B cell (primary cell): ENCODE data around the gene BAIAP2L1. TPM values are rescaled to one million over a fixed set of nuclear protein-coding genes. Genes with fewer than 3 reads are reported as not detected.

Experiments
- ATAC-seq: fragments of 200-7000 bp; cut with Tn5 transposase; one replicate; pipeline ENCODE4 v1.10.0; 2021; ENCODE audit warnings: low read depth, mild to moderate bottlenecking, moderate number of reproducible peaks, moderate library complexity
- CTCF ChIA-PET: fragments of 350-600 bp; sonication (Branson Sonifier 250); formaldehyde crosslinking; loops from one replicate; lab custom pipeline; 2021; ENCODE audit warnings: antibody characterized with exemption, inconsistent platforms; lab: Charles Lee
- POLR2A ChIA-PET: fragments of 350-600 bp; sonication (Branson Sonifier 250); formaldehyde crosslinking; loops from one replicate; lab custom pipeline; 2021; ENCODE audit warnings: antibody characterized with exemption; lab: Charles Lee
- DNase-seq: peaks from one replicate; pipeline ENCODE4 v3.0.0; 2013
- H2AFZ ChIP-seq: 2 replicates; pipeline ENCODE4 v1.6.1; 2012; ENCODE audit warnings: mild to moderate bottlenecking, low read depth, low read length; ENCODE audit not compliant: insufficient read depth, poor library complexity, severe bottlenecking
- H3K27ac ChIP-seq, 2 donors: 1 replicate in 1 of 2; 2 replicates in 1 of 2; pipeline ENCODE4 v1.5.1; 2012 to 2013; ENCODE audit warnings: low read length in 2 of 2, mild to moderate bottlenecking in 2 of 2, moderate library complexity in 1 of 2
- H3K27me3 ChIP-seq, 4 experiments: fragments of 200-600 bp in 1 of 4; sonication (generic) in 1 of 4; replicated peaks in 1 of 4; 1 replicate in 2 of 4; 2 replicates in 2 of 4; pipeline versions ENCODE4 v1.6.1 to v1.7.0; 2013 to 2016; ENCODE audit warnings: low read length in 3 of 4, mild to moderate bottlenecking in 2 of 4, mixed read lengths in 1 of 4, moderate library complexity in 1 of 4; ENCODE audit not compliant: insufficient read depth in 4 of 4, control insufficient read depth in 3 of 4; ENCODE audit errors: control extremely low read depth in 1 of 4
- H3K36me3 ChIP-seq, 2 experiments: replicated peaks in 1 of 2; 1 replicate in 1 of 2; 2 replicates in 1 of 2; pipeline versions ENCODE4 v1.6.1 to v1.7.1; 2013; ENCODE audit warnings: low read length in 1 of 2; ENCODE audit not compliant: insufficient read depth in 2 of 2, control insufficient read depth in 1 of 2; ENCODE audit errors: control extremely low read depth in 1 of 2, extremely low read depth in 1 of 2
- H3K4me1 ChIP-seq, 2 donors: fragments of 200-600 bp in 1 of 2; sonication (generic) in 1 of 2; 1 replicate in 1 of 2; 2 replicates in 1 of 2; pipeline versions ENCODE4 v1.5.1 to v1.6.1; 2013 to 2017; ENCODE audit warnings: low read length in 2 of 2; ENCODE audit not compliant: control insufficient read depth in 2 of 2, insufficient read depth in 2 of 2
- H3K4me2 ChIP-seq: replicated peaks from 2 replicates; pipeline ENCODE3; 2012; ENCODE audit warnings: mild to moderate bottlenecking, low read depth, low read length; ENCODE audit not compliant: poor library complexity, severe bottlenecking
- H3K4me3 ChIP-seq, 5 experiments: fragments of 200-600 bp in 1 of 5; sonication (generic) in 1 of 5; 1 replicate in 3 of 5; 2 replicates in 2 of 5; pipeline versions ENCODE4 v1.5.1 to v1.7.0; 2011 to 2016; ENCODE audit warnings: low read length in 4 of 5, mild to moderate bottlenecking in 4 of 5, low read depth in 2 of 5, control low read depth in 1 of 5, moderate library complexity in 1 of 5; ENCODE audit not compliant: insufficient read depth in 1 of 5; ENCODE audit errors: control extremely low read depth in 1 of 5, extremely low read depth in 1 of 5
- H3K79me2 ChIP-seq: fragments of 200-600 bp; sonication (generic); one replicate; pipeline ENCODE4 v1.6.0; 2016; ENCODE audit warnings: low read length; ENCODE audit not compliant: control insufficient read depth, insufficient read depth
- H3K9ac ChIP-seq: fragments of 200-600 bp; sonication (generic); 2 replicates; pipeline ENCODE4 v1.6.1; 2017; ENCODE audit warnings: mild to moderate bottlenecking, low read length, moderate library complexity
- H3K9me3 ChIP-seq, 3 donors: one replicate each; pipeline versions ENCODE4 v1.6.1 to v1.7.1; 2013; ENCODE audit warnings: low read length in 2 of 3; ENCODE audit not compliant: control insufficient read depth in 2 of 3, insufficient read depth in 1 of 3; ENCODE audit errors: control extremely low read depth in 1 of 3
- H4K20me1 ChIP-seq: 2 replicates; pipeline ENCODE4 v1.6.0; 2012; ENCODE audit warnings: mild to moderate bottlenecking, low read length; ENCODE audit not compliant: insufficient read depth, control insufficient read depth, poor library complexity, severe bottlenecking
- H3K27ac Mint-ChIP-seq: one replicate; pipeline ENCODE4 v1.8.0; 2021; ENCODE audit warnings: mixed read lengths
- H3K27me3 Mint-ChIP-seq: one replicate; pipeline ENCODE4 v1.8.0; 2021; ENCODE audit warnings: mixed read lengths
- H3K4me1 Mint-ChIP-seq: one replicate; pipeline ENCODE4 v1.8.0; 2021; ENCODE audit warnings: mixed read lengths
- H3K4me3 Mint-ChIP-seq: one replicate; pipeline ENCODE4 v1.8.0; 2021; ENCODE audit warnings: mixed read lengths
- H3K9me3 Mint-ChIP-seq: one replicate; pipeline ENCODE4 v1.8.0; 2022; ENCODE audit warnings: mixed read lengths; ENCODE audit not compliant: insufficient read depth
- CTCF ChIP-seq: fragments of 200-600 bp; IDR thresholded peaks from one replicate; pipeline ENCODE4 v1.8.0; 2022; ENCODE audit warnings: antibody characterized with exemption, mild to moderate bottlenecking
- EZH2 ChIP-seq: IDR thresholded peaks from 2 replicates; pipeline ENCODE4 v1.6.1; 2012; ENCODE audit warnings: borderline replicate concordance, low read depth, mild to moderate bottlenecking, moderate library complexity, low read length; ENCODE audit not compliant: insufficient read depth, poor library complexity, severe bottlenecking
- WGBS: methylation state at CpG from one replicate; pipeline ENCODE4 v1.1.5; 2013; ENCODE audit warnings: missing lambda C conversion rate; ENCODE audit not compliant: insufficient coverage; 5-methylcytosine and 5-hydroxymethylcytosine counted together
- intact Hi-C: fragments of 100-400 bp; cut with micrococcal nuclease; formaldehyde crosslinking; loops from one replicate; pipeline ENCODE4 v1.10.0; 2022
- polyA plus RNA-seq: library from polyadenylated mRNA; depleted of rRNA; stranded (reverse); fragments of >200 nt; gene quantifications from 2 replicates; pipeline ENCODE4 v1.2.3, GENCODE V29; 2012
- total RNA-seq, 2 donors: library from RNA; stranded (reverse); fragments of 120-200 nt in 1 of 2; gene quantifications; 1 replicate in 1 of 2; 2 replicates in 1 of 2; pipeline versions ENCODE4 v1.2.3 to v1.2.4, GENCODE V29; 2013 to 2022

BAIAP2L1 gene
- total and polyA plus RNA-seq, 2 donors (not counting 1 experiment from before 2014, with no cell fraction given): 1.5 to 3.7 TPM

GRCh38 chr7:98254516-98254915 is 146.4 kb downstream of the BAIAP2L1 start:
- H3K27me3 Mint-ChIP-seq: no peaks in the 10 kb centered on the region
- ChIA-PET CTCF (no interaction called here), POLR2A (interaction anchor here (0.7 kb wide), 1 partner anchor 148 kb away, joined by 6 read pairs; no protein-coding TSS in a partner anchor)
- ATAC-seq (no peak), DNase-seq (no peak)
- intact Hi-C loops: loop anchor here (5.0 to 10.0 kb wide), 3 partner anchors 63 to 1140 kb away; partner anchors contain the start of genes SDHAF3 and TRRAP
- WGBS: 100% methylated on average over 1 of the region's 4 CpGs
- Histone ChIP-seq H3K79me2 (peaks cover 34% of the 10 kb centered on the region), H3K9me3 (no peaks in the 10 kb centered on the region), H4K20me1 (no peaks in the 10 kb centered on the region), H3K4me2 (no peak overlapping the region), H3K27me3 (no peaks in the 10 kb centered on the region), H3K9ac (no peak overlapping the region), H3K36me3 (peaks cover 0 to 13% of the 10 kb centered on the region in 2 experiments), H3K4me3 (no peak overlapping the region), H3K27ac (no peak overlapping the region), H3K4me1 (peaks cover 17 to 32% of the 10 kb centered on the region in 2 donors), H2AFZ (no peak overlapping the region)
- no peak overlapping the region for H3K27ac Mint-ChIP-seq
- TF ChIP-seq CTCF (no peak), EZH2 (no peak)
- no peaks in the 10 kb centered on the region for H3K9me3 Mint-ChIP-seq
- H3K4me1 Mint-ChIP-seq: peaks cover 28% of the 10 kb centered on the region
- H3K4me3 Mint-ChIP-seq: no peak overlapping the region

GRCh38 chr7:98252425-98253054 is 148.3 kb downstream of the BAIAP2L1 start:
- Histone ChIP-seq H3K27me3 (no peaks in the 10 kb centered on the region), H3K9me3 (no peaks in the 10 kb centered on the region), H3K4me3 (peak overlapping the region; percentile 63 to 95 (median 83)), H4K20me1 (peaks cover 18% of the 10 kb centered on the region), H3K4me2 (peak overlapping the region; percentile 94), H3K27ac (peak overlapping the region; percentile 21 to 68), H3K4me1 (peaks cover 22 to 40% of the 10 kb centered on the region in 2 donors), H3K79me2 (peaks cover 51% of the 10 kb centered on the region), H3K9ac (peak overlapping the region; percentile 82), H3K36me3 (peaks cover 0 to 20% of the 10 kb centered on the region in 2 experiments), H2AFZ (peak overlapping the region; percentile 93)
- ATAC-seq (no peak), DNase-seq (no peak)
- Mint-ChIP-seq H3K27me3 (no peaks in the 10 kb centered on the region), H3K4me1 (peaks cover 34% of the 10 kb centered on the region), H3K9me3 (no peaks in the 10 kb centered on the region), H3K4me3 (peak overlapping the region; percentile 98), H3K27ac (peak overlapping the region; percentile 90)
- WGBS: 46% methylated on average over 17 of the region's 32 CpGs
- TF ChIP-seq CTCF (no peak), EZH2 (no peak)
- POLR2A ChIA-PET: interaction anchor here (2.3 kb wide), 1 partner anchor 28 kb away, joined by 8 read pairs; the partner anchor contains the start of gene BRI3
- intact Hi-C loops: loop anchor here (1.0 to 10.0 kb wide), 7 partner anchors 29 to 1138 kb away; partner anchors contain the start of genes BAIAP2L1, BRI3, LMTK2 and SDHAF3
- CTCF ChIA-PET: interaction anchor here (1.4 to 4.6 kb wide), 2 partner anchors 12 to 83 kb away, joined by 4 to 17 read pairs; no protein-coding TSS in a partner anchor
